ENCODE data around the gene MYO1D.
"Not testable (repeated sequence)": the region's sequence is repeated elsewhere in the genome, so short reads cannot be mapped to it uniquely, and the experiment has no call there.

The MYO1D gene

DNA sequence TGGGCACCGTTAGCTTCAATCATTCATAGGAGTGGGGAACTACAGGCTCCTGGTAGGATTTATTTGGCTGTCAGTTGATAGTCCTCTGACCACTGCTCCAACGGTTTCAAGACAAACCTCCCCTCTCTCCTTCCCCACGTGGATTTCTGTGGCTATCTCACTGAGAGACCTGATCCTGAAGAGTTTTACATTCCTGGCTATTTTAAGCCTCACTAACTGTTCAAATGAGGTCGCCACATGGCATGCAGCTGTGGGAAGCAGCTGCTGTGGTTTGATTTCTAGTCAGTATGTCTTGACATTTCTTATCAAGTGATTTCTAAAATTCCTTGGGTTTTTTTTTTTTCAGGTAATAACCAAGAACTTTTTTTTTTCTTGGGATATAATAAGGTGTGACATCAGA, 351.8 kb downstream of the MYO1D start:
- peak; percentile 81 for ATAC-seq
- TF ChIP-seq OSR1 (CRISPR knock-in tag; IDR thresholded peaks at IDR 0.05) (no peak), ZC3H10 (CRISPR knock-in tag; IDR thresholded peaks at IDR 0.05) (no peak), TCF4 (CRISPR knock-in tag; IDR thresholded peaks at IDR 0.05; ENCODE audit: borderline replicate concordance) (no peak), ZNF70 (CRISPR knock-in tag; IDR thresholded peaks at IDR 0.05) (no peak), ARNTL (CRISPR knock-in tag; IDR thresholded peaks at IDR 0.05; ENCODE audit: borderline replicate concordance, low read depth) (no peak), GLIS3 (CRISPR knock-in tag; IDR thresholded peaks at IDR 0.05) (no peak), ZNF8 (CRISPR knock-in tag; IDR thresholded peaks at IDR 0.05) (no peak), ZFP30 (CRISPR knock-in tag; IDR thresholded peaks at IDR 0.05) (no peak), SNAI2 (CRISPR knock-in tag; IDR thresholded peaks at IDR 0.05) (no peak), ISL1 (CRISPR knock-in tag; IDR thresholded peaks at IDR 0.05) (no peak), ESRRG (CRISPR knock-in tag; IDR thresholded peaks at IDR 0.05) (no peak), ZNF565 (CRISPR knock-in tag; conservative IDR thresholded peaks at IDR 0.05; ENCODE audit: low read depth) (no peak), RARB (CRISPR knock-in tag; IDR thresholded peaks at IDR 0.05) (no peak), PATZ1 (CRISPR knock-in tag; IDR thresholded peaks at IDR 0.05; ENCODE audit: borderline replicate concordance) (no peak)
- TF ChIP-seq, protein P1, sequence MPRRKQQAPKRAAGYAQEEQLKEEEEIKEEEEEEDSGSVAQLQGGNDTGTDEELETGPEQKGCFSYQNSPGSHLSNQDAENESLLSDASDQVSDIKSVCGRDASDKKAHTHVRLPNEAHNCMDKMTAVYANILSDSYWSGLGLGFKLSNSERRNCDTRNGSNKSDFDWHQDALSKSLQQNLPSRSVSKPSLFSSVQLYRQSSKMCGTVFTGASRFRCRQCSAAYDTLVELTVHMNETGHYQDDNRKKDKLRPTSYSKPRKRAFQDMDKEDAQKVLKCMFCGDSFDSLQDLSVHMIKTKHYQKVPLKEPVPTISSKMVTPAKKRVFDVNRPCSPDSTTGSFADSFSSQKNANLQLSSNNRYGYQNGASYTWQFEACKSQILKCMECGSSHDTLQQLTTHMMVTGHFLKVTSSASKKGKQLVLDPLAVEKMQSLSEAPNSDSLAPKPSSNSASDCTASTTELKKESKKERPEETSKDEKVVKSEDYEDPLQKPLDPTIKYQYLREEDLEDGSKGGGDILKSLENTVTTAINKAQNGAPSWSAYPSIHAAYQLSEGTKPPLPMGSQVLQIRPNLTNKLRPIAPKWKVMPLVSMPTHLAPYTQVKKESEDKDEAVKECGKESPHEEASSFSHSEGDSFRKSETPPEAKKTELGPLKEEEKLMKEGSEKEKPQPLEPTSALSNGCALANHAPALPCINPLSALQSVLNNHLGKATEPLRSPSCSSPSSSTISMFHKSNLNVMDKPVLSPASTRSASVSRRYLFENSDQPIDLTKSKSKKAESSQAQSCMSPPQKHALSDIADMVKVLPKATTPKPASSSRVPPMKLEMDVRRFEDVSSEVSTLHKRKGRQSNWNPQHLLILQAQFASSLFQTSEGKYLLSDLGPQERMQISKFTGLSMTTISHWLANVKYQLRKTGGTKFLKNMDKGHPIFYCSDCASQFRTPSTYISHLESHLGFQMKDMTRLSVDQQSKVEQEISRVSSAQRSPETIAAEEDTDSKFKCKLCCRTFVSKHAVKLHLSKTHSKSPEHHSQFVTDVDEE (CRISPR knock-in tag; IDR thresholded peaks at IDR 0.05) = no peak
- TF ChIP-seq, protein P2, sequence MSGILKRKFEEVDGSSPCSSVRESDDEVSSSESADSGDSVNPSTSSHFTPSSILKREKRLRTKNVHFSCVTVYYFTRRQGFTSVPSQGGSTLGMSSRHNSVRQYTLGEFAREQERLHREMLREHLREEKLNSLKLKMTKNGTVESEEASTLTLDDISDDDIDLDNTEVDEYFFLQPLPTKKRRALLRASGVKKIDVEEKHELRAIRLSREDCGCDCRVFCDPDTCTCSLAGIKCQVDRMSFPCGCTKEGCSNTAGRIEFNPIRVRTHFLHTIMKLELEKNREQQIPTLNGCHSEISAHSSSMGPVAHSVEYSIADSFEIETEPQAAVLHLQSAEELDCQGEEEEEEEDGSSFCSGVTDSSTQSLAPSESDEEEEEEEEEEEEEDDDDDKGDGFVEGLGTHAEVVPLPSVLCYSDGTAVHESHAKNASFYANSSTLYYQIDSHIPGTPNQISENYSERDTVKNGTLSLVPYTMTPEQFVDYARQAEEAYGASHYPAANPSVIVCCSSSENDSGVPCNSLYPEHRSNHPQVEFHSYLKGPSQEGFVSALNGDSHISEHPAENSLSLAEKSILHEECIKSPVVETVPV (CRISPR knock-in tag; IDR thresholded peaks at IDR 0.05) = no peak

DNA sequence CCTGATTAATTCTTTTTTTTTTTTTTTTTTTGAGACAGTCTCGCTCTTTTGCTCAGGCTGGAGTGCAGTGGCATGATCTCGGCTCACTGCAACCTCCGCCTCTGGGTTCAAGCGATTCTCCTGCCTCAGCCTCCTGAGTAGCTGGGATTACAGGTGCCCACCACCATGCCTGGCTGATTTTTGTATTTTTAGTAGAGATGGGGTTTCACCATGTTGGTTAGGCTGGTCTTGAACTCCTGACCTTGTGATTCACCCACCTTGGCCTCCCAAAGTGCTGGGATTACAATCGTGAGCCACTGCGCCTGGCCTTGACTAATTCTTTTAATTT, 352.4 kb downstream of the MYO1D start:
- ATAC-seq = not testable (repeated sequence)

DNA sequence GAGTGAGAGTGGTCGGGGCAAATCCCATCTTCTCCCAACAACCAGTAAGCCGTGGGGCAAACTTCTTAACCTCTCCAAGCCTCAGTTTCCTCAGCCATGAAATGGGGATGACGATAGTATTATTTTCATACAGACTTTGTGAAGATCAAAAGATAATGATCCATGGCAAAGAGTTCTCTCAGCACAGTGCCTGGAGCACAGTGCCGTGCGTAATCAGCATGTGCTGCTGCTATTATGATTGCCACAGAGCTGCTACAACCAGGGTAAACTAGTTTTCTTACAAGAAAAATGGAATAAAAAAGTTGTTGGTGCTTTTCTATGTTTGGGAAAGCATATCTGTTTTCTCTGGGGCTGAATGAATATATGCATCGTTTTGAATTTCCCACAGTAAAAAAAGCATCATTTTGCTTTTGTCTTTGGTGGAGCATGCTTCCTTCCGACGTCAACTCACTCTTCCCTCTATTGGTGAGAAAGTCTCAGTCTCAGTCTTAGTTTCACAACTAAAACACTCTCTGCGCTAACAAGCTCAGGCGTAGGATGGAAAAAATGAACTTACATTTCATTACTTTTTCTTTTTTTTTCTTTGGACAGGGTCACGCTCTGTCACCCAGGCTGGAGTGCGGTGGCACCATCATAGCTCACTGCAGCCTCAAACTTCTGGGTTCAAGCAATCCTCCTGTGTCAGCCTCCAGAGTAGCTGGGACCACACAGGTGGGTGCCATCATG, 352.9 kb downstream of the MYO1D start:
- no peak for ATAC-seq
- TF ChIP-seq ISL1 (CRISPR knock-in tag; IDR thresholded peaks at IDR 0.05) (no peak), ARNTL (CRISPR knock-in tag; IDR thresholded peaks at IDR 0.05; ENCODE audit: borderline replicate concordance, low read depth) (no peak), RARB (CRISPR knock-in tag; IDR thresholded peaks at IDR 0.05) (no peak), ZNF565 (CRISPR knock-in tag; conservative IDR thresholded peaks at IDR 0.05; ENCODE audit: low read depth) (no peak), SNAI2 (CRISPR knock-in tag; IDR thresholded peaks at IDR 0.05) (no peak), PATZ1 (CRISPR knock-in tag; IDR thresholded peaks at IDR 0.05; ENCODE audit: borderline replicate concordance) (no peak), ZFP30 (CRISPR knock-in tag; IDR thresholded peaks at IDR 0.05) (no peak), BACH2 (CRISPR knock-in tag; IDR thresholded peaks at IDR 0.05; ENCODE audit: borderline replicate concordance) (no peak), GLIS3 (CRISPR knock-in tag; IDR thresholded peaks at IDR 0.05) (no peak), ZNF70 (CRISPR knock-in tag; IDR thresholded peaks at IDR 0.05) (no peak)

DNA sequence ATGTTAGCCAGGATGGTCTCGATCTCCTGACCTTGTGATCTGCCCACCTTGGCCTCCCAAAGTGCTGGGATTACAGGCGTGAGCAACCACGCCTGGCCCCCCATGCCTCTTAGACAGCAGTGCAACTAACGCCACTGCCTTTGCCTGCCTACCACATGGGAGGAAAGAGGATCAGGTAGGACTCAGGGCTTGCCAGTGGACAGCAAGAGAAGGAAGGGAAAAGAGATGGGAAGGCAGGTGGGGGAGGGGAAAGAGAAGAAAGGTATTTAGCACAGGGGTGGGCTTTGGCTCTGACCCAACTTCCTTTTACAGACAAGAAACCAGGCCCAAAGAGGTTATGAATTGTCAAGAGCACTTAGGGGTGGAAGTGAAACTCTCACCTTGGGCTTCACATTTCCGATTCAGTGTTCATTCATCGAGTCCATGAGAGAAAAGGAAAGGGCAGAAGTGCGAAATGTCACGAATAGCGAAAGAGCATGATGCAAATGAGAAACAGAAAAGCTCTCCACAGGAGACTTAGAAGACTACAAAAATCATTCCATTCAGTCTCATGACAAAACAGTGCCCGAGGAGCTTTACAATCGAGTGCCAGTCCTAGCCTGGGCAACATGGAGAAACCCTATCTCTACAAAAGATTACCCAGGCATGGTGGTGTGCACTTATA, 353.8 kb downstream of the MYO1D start:
- ATAC-seq = no peak
- TF ChIP-seq, protein P3, sequence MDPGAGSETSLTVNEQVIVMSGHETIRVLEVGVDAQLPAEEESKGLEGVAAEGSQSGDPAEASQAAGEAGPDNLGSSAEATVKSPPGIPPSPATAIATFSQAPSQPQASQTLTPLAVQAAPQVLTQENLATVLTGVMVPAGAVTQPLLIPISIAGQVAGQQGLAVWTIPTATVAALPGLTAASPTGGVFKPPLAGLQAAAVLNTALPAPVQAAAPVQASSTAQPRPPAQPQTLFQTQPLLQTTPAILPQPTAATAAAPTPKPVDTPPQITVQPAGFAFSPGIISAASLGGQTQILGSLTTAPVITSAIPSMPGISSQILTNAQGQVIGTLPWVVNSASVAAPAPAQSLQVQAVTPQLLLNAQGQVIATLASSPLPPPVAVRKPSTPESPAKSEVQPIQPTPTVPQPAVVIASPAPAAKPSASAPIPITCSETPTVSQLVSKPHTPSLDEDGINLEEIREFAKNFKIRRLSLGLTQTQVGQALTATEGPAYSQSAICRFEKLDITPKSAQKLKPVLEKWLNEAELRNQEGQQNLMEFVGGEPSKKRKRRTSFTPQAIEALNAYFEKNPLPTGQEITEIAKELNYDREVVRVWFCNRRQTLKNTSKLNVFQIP (CRISPR knock-in tag; IDR thresholded peaks at IDR 0.05; ENCODE audit: borderline replicate concordance, low read depth) = no peak
- no peak for TF ChIP-seq ARNTL (CRISPR knock-in tag; IDR thresholded peaks at IDR 0.05; ENCODE audit: borderline replicate concordance, low read depth)
- no peak for TF ChIP-seq RARB (CRISPR knock-in tag; IDR thresholded peaks at IDR 0.05)
